Activated CD8-positive, alpha-beta memory T cell treated with anti-CD3 and anti-CD28 coated beads, Interleukin-2, amount 50 U/mL, for 4 hours (primary cell): Measurements from ENCODE around the gene ANXA9.

ENCODE experiments used
- DNase-seq: peaks from one replicate; pipeline ENCODE4 v3.0.0-alpha.2; 2020

Gene ANXA9

DNA sequence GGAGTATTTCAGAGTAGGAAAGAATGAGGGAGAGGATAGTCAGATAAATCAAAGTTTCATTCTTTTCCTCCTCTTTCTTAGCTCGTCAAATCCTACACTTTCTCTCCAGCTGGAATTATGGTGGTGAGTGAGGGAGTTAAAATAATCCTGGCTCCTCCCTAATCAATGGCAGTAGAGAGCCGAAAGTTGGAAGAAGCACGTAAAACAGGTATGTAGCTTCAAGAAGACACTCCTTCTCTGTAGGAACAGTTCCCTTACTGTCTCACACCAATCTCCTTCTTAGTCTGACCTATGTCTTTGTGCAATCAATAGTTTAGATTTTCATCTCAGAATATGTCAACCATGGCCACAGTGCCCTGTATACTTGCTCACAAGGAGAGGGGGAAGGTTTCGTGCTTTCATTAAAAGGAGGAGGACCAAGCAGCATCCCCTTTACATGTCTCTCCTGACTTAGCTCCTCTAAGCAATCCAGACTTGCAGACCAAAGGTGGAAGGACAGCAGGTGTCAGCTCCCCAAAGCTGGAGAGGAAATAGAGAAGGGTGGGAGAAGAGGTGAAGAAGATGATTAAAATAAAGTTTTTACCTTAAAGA is 23.7 kb downstream of the ANXA9 start:
- DNase-seq: no peak

DNA sequence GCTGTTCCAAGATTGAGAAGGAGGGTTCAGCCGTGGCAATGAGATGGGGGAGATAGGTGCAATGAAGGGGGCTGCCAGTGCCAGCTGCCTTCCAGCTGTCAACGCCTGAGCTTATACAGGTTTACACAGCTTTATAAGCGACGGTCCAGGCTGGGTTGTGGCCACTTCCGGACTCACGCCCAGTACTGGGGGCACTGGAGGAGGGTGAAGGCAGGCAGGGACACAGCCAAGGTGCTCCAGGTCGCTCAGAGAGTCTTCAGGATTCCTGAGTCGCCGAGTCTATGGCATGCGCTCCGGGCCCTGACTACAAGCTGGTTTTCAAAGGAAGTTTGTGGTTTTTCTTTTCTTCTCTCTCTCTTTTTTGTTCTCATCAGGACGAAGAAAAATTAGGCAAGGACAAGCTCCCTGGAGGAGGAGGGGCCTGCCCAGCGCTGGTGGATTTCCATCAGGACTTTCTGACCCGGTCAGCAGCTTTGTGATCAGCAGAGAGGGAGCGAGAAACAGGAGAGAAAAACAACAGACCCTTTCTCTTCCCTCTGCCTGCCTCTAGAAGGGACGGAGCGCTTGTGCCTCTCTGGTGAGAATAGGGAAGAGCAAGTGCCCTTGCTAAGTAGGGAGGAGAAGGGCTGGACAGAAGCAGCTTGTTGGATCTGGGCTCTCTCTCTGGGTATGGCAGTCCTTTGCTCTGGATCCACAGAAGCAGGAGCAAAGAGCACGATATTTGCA is 24.4 kb downstream of the ANXA9 start, which contains the start of gene MINDY1:
MINDY1 (minus strand) TSS at position 576 of the 726 bp plus-strand sequence. CDS start 4,285 bp downstream, outside the sequence.
- no peak for DNase-seq

DNA sequence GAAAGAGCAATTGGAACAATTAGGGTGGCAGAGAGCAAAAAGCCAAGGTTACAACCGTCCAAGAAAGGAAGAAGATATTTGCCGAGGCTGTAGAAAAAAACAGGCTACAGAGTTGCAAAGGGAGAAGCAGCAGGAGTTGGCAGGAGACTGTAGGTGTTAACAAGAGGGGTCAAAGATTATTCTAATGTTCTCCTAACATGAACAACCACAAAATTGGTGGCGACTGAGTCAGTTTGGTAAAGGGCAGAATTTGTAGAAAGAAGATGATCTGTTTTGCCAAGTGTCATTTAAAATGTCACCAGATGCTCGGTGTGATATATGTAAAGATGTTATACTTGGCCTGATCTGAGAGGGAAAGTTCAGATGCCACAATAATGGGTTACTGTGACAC is 25.8 kb downstream of the ANXA9 start:
- no peak for DNase-seq

DNA sequence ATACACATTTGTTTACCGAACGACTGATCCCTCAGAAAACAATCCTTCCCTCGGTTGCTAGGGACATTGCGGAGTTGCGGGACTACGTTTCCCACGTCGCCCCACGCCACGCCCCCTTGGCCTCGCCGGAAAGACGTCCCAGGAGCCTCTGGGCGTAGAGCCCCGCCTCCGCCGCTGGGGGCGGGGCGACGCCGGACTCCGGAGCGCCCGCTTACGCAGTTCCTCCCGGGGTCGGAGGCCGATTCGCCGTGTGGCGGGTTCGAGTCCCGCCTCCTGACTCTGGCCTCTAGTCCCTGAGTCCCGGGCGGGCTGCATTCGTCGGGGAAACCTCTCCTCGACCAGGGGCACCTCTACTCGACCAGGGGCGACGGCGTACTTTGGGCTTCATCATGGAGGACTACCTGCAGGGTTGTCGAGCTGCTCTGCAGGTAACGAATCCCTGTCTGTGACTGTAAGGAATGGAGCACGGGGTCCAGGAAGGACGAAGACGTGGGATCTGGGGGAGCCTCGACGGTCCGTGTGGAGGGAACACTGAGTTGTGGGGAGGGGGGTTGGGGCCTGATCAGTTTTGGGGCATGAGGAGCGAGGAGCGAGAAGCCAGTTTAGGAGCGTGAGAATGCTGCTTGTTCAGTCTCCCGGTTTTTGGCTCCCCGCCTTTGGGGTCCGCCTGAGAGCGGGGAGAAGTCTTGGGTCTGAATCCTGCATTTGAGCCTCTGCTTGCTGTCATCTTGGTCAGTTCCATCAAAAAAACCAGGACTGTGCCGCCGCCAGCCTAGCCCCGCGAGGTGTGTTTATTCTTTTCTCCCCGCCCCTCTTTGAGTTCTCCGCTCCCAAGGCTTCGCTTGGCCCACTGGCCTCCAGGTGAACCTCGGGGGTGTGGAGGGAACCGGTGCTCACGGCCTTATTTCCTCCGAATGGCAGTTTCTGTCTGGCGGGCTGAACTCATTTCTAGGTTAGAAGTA is 26.4 kb downstream of the ANXA9 start, which contains the start of gene PRUNE1:
PRUNE1 (plus strand) TSS at position 206 of the 962 bp plus-strand sequence; CDS start at position 390, 184 bp downstream.
- peak; percentile 97 for DNase-seq

DNA sequence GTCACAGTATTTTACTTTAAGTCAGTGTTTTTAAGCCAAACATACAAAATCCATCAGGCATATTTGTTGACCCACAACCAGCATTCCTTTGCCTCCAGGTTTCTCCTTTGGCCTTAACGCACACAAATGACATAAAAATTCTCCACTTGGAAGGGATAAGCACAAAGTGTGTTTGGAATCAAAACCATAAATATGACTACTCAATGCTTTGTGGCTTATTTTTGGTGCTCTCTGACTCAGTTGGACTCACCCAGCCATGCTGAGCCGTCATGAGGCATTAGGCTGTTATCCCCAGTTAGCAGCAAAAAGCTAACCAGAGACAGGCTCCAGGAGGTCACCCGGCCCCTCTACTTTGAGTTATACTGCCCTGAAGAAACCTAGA is 27.1 kb downstream of the ANXA9 start:
- DNase-seq: no peak

DNA sequence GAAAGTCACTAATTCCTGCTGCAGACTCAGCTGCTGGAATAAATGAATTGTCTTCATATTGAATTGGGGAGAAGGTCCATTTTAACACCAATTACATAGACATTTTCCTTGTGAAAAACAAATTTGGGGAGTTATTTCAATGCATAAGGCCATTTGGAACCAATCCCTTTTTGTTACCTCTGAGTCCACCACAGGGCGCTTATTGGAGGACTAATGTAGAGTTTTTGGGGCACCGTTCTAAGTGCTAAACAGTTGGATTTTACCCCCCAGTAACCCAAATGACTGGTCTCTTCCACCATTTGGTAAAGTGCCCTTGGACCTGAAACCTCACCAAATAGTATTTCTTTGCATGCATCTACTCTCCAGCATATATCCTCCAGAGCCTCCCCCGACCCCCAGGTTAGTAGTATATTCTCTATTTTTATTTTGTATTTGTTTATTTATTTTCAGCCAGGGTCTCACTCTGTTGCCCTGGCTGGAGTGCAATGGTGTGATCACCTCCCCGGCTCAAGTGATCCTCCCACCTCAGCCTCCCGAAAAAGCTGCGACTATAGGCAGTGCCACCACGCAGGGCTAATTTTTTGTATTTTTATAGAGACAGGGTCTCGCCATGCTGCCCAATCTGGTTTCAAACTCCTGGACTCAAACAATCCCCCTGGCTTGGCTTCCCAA is 27.7 kb downstream of the ANXA9 start:
- no peak for DNase-seq

DNA sequence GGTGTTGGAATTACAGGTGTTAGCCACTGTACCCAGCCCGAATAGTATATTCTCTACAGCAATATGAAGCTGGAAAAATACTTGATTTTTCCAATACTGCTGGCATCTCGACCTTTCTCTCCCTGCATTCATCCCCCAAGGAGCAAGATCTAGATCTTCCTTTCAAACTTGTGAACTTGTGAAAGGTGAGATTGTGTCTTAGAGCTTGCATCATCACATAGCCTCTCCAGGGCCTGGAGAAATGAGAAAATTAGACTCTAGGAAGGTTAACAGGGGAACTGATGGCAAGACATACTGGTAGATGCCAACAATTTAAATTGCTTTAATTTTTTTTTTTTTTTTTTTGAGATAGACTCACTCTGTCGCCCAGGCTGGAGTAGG is 28.2 kb downstream of the ANXA9 start:
- DNase-seq: no peak

DNA sequence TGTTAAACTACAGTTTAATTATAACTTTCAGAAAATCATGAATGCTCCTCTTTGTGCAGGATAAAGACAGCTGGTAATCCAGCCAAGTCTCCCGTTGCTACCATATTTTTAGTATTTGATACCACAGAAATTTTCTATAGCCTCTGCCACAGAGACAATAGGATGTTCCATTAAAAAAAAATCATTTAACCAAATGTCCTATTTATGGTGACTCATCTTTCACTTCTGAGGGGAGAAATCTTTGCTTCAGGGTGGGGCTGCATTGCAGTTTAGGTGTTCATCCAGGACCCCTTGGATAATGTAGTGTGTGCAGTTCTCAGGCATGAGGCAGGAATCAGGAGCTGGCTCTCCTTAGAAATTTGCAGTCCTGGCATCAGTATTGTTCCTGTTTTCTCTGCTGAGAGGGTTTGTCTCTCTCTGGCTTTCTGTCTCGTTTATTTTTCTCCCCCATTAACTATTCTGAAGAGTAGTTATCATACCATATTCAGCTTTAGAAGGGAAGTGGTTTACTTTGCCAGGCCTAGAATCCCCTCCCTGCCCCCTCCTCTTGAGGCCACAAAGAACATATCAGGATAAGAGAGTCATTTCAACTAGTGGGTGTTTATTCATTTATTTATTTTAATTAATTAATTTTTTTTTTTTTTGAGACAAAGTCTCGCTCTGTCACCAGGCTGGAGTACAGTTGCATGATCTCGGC is 29.2 kb downstream of the ANXA9 start:
- DNase-seq: no peak

DNA sequence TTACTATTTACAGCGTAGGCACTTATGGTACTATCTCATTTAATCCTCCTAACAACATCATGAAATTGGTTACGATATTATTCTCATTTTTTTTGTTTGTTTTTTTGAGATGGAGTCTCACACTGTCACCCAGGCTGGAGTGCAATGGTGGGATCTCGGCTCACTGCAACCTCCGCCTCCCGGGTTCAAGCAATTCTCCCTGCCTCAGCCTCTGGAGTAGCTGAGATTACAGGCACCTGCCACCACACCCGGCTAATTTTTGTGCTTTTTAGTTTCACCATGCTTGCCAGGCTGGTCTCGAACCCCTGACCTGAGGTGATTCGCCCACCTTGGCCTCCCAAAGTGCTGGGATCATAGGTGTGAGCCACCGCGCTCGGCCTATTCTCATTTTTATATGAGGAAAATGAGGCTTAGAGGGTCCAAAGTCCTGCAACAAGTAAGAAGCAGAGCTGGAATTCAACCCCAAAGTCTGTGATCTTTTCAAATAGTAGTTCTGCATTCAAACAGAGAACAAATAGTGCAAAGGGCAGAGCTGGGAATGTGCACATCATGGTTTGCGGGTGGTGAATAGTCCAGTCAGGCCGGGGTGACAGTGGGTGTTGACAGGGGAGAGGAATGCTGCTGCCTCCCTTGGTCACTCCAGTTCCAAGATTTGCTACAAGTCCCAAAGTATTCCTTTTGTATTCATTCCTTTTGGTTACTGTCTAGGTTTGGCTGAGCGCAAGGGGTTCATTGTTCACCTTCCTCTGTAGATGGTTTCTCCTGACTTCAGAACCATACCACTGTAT is 30.8 kb downstream of the ANXA9 start:
- DNase-seq: no peak

DNA sequence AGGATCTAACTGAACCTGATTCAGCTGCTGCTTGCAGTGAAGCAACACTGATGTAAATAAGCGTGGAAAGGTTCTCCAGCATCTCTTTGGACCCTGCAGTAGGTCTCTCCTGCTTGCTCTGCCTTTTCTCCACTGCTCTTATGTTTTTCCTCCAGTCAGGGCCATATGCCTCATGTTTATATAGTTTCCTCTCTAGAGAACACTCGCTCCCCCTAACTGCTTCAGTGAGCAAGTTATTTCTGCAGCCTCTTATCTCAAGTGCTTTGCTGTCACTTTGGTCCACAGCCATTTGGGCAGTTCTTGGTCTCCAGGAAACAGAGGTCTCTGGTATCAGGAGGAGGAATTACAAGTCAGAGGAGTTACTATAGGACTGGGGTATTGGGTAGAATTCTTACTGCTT is 31.4 kb downstream of the ANXA9 start:
- DNase-seq: no peak

DNA sequence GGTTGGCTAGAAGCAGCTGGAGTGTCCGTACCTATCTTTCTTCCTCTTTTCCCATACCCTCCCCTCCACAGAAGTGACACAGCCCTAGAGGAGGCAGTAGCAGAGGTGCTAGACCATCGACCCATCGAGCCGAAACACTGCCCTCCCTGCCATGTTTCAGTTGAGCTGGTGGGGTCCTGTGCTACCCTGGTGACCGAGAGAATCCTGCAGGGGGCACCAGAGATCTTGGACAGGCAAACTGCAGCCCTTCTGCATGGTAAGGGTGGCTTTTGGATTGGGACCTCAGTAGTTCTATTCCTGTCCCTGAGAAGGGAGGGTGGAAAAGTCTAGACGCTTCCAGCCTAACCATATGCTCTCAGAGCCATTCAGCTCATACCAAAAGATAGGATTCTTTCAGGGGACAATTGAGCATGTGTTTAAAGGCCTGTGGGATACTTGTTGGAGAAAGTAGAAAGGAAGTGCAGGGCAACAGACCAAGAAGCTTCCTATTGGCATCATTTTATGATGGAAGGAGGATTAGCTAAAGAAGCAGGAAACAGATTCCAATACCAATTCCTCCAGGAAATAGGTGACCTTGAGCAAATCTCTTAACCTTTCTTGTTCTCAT is 42.6 kb downstream of the ANXA9 start:
- DNase-seq: peak; percentile 89

DNA sequence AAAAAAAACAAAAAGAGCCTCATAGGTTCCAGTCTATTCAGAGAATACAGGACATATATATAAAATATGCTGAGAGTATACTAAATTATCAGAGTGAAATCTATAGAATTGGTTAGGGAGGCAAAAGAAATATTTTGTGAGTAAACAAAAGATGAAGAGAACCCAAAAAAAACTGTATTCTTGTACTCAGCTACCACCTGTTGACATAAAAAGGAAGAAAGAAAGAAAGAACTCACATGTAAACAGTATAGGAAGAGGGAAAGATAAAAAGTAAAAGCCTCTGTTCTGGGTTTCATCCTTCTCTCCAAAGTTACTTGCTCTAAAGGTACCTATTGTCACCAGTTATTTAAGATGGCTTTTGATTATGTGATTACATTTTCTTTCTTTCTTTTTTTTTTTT is 44.4 kb downstream of the ANXA9 start:
- DNase-seq: no peak

DNA sequence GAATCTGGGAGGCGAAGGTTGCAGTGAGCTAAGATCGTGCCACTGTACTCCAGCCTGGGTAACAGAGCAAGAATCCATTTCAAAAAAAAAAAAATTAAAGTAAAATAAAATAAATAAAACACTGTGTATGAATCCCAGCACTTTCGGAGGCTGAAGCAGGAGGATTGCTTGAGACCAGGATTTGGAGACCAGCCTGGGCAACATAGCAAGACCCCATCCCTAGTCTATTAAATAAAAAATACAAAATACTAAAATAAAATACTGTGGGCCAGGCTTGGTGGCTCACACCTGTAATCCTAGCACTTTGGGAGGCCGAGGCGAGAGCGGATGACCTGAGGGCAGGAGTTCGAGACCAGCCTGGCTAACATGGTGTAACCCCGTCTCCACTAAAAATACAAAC is 50.1 kb downstream of the ANXA9 start:
- no peak for DNase-seq

DNA sequence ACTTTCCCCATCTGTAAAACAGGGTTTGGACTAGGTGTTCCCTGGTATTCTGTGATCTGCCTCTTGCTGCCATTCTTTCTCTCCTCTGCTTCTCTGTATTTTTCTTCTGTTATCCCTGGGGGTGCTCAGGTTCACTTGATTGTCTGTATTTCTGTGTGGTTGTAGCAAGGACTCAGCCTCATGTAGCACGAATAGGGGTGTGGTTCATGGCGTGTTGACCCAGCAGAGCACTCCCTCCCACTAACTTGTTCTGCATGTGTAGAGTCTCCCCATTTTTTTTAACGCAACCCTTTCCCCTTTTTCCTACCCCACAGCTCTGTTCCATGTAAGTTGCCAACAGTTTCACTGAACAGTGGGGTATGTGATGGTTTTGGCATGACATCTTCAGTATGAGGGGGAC is 53.1 kb downstream of the ANXA9 start:
- DNase-seq: no peak

DNA sequence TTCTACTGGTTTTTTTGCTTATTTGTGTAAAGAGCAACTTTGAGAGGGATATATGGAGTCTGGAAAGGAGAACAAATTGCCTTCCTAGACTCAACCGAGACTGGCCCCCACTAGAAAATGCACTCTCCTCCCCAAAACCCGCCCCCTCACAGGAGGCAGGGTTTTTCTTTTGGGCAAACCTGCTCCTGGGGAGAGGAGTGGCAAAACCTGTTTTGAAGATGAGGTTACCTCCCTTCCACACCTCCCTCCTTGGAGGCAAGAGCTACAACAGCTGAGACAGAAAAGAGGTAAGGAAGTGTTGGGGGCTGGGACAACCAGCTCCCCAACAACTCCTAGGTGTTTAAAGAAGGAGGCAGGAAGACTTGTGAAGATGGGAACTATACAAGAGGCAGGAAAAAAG is 54.3 kb downstream of the ANXA9 start, which contains the start of gene BNIPL:
BNIPL (plus strand) TSS at position 231 of the 400 bp plus-strand sequence; CDS start at position 371, 140 bp downstream.
- no peak for DNase-seq

DNA sequence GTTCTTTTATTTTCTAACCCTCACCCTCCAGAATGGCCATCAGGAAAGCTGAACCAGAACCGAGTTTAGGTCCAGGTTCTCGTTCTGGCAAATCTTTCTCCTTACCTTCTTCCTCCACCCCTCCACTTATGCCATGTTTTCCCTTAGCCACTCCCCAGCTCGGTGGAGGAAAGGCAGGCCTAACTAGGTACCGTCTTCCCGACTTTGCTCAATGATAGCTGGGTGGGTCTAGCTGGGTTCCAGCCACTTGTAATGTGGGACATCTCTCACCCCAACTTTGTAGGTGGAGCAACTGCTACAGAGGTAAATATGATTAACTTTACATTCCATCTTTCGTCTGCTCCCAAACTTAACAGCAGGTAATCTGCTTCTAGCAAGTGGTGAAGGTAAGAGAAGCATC is 54.9 kb downstream of the ANXA9 start:
- DNase-seq: no peak

DNA sequence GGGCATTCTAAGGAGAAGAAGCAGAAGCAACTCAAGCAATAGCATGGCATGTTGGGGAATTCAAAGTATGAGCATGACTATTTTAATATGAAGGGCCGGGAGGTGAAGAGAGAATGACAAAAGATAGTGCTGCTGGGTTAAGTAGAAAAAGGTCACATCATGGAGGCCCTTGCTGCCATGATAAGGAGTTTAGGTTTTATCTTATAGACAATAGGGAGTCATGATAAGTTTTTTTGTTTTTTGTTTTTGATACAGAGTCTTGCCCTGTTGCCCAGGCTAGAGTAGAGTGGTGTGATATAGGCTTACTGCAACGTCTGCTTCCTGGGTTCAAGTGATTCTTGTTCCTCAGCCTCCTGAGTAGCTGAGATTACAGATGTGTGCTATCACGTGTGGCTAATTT is 57.4 kb downstream of the ANXA9 start:
- DNase-seq: no peak

DNA sequence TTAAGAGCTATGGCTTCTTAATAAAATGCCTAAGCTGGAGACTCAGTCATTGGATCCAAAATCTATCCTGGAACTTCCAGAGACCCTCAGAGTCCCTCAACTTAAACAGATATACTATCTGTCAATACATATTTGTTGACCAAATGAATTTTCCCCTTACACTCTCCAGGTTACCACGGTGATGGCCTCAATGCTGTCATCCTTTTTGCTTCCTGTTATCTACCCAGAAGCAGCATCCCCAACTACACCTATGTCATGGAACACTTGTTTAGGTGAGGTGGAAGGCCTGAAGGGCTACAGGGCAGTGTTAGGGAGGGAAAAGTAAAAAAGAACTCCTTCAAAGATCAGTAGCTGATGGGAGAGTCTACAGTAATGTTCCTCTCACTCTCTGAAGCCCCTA is 61.1 kb downstream of the ANXA9 start:
- no peak for DNase-seq
